Lower lobe of right lung (tissue), 2 donors: ENCODE measurements around the gene NPIPB2. TPM values are rescaled to one million over a fixed set of nuclear protein-coding genes. Genes with fewer than 3 reads are reported as not detected.

Experiments used
- ATAC-seq, 2 donors: fragments of 200-7000 bp; cut with Tn5 transposase; one replicate each; pipeline ENCODE4 v1.9.1; 2020 to 2022; ENCODE audit warnings: mild to moderate bottlenecking in 2 of 2, moderate library complexity in 2 of 2
- DNase-seq: peaks from one replicate; pipeline ENCODE4 v3.0.0-alpha.2; 2020
- H3K27ac ChIP-seq: fragments of 200-600 bp; one replicate; pipeline ENCODE4 v1.8.0; 2022
- H3K27me3 ChIP-seq: fragments of 200-600 bp; one replicate; pipeline ENCODE4 v1.8.0; 2022; ENCODE audit warnings: low read depth
- H3K36me3 ChIP-seq: fragments of 200-600 bp; one replicate; pipeline ENCODE4 v1.8.0; 2022; ENCODE audit warnings: mild to moderate bottlenecking
- H3K4me1 ChIP-seq: fragments of 200-600 bp; one replicate; pipeline ENCODE4 v1.8.0; 2022
- H3K4me3 ChIP-seq: fragments of 200-600 bp; one replicate; pipeline ENCODE4 v1.8.0; 2022; ENCODE audit warnings: mild to moderate bottlenecking
- H3K9me3 ChIP-seq: fragments of 200-600 bp; one replicate; pipeline ENCODE4 v1.8.0; 2022
- CTCF ChIP-seq: fragments of 200-600 bp; IDR thresholded peaks from one replicate; pipeline ENCODE4 v1.8.0; 2022; ENCODE audit warnings: antibody characterized with exemption, mild to moderate bottlenecking
- intact Hi-C: fragments of 100-400 bp; cut with DNase I; formaldehyde crosslinking; loops from one replicate; pipeline ENCODE4 v1.11.0; 2022
- total RNA-seq: library from RNA; stranded (reverse); fragmentation: NEBNext Ultra II Directional; extraction: Animal tissue kit (Norgen Biotek cat#: 25700); gene quantifications from one replicate; pipeline ENCODE4 v1.2.1, GENCODE V29; 2021
- donor health status: DM: no; HTN: yes; CAD: no; lungs with severe emphysema.

NPIPB2 gene
- total RNA-seq, 1 donor from 2014 or later, result 5.6 TPM

- no peak for TF ChIP-seq CTCF
- DNase-seq (no peak), ATAC-seq (peak in 1 of 2 donors; percentile 27)
- H3K4me3 ChIP-seq, result no peak overlapping the region
- intact Hi-C loops, result no loop called here
- H3K27ac ChIP-seq, result no peak overlapping the region
- no peaks in the 10 kb centered on the region for H3K27me3 ChIP-seq
- H3K4me1 ChIP-seq, result peaks cover 43% of the 10 kb centered on the region
- no peaks in the 10 kb centered on the region for H3K9me3 ChIP-seq
- peaks cover 45% of the 10 kb centered on the region for H3K36me3 ChIP-seq
These were observed 45.2 kb downstream of the NPIPB2 start for GRCh38 chr16:11896486-11897176.

- ATAC-seq (no peak), DNase-seq (no peak)
- peaks cover 75% of the 10 kb centered on the region for H3K36me3 ChIP-seq
- H3K27me3 ChIP-seq, result no peaks in the 10 kb centered on the region
- intact Hi-C loops, result no loop called here
- peaks cover 13% of the 10 kb centered on the region for H3K4me1 ChIP-seq
- no peak overlapping the region for H3K4me3 ChIP-seq
- H3K27ac ChIP-seq, result no peak overlapping the region
- no peaks in the 10 kb centered on the region for H3K9me3 ChIP-seq
- TF ChIP-seq CTCF, result no peak
These were observed 48.3 kb downstream of the NPIPB2 start for GRCh38 chr16:11893571-11893970.

- intact Hi-C loops, result no loop called here
- no peak for DNase-seq
- H3K4me3 ChIP-seq, result no peak overlapping the region
- H3K9me3 ChIP-seq, result no peaks in the 10 kb centered on the region
- no peaks in the 10 kb centered on the region for H3K27me3 ChIP-seq
- H3K36me3 ChIP-seq, result peaks cover 84% of the 10 kb centered on the region
- ATAC-seq, result peak in 1 of 2 donors; percentile 20
- no peak overlapping the region for H3K27ac ChIP-seq
- TF ChIP-seq CTCF, result no peak
- peaks cover 5% of the 10 kb centered on the region for H3K4me1 ChIP-seq
These were observed 49.1 kb downstream of the NPIPB2 start for GRCh38 chr16:11892761-11893160.

- H3K27me3 ChIP-seq, result no peaks in the 10 kb centered on the region
- H3K4me3 ChIP-seq, result no peak overlapping the region
- TF ChIP-seq CTCF, result no peak
- H3K4me1 ChIP-seq, result peaks cover 5% of the 10 kb centered on the region
- ATAC-seq (no peak), DNase-seq (no peak)
- no peak overlapping the region for H3K27ac ChIP-seq
- peaks cover 100% of the 10 kb centered on the region for H3K36me3 ChIP-seq
- intact Hi-C loops, result no loop called here
- H3K9me3 ChIP-seq, result no peaks in the 10 kb centered on the region
These were observed 51.4 kb downstream of the NPIPB2 start for GRCh38 chr16:11890231-11890965.

GRCh38 chr16:11886881-11887280 is 55.0 kb downstream of the NPIPB2 start:
- Histone ChIP-seq H3K9me3 (no peaks in the 10 kb centered on the region), H3K4me3 (no peak overlapping the region), H3K27ac (no peak overlapping the region), H3K36me3 (peaks cover 100% of the 10 kb centered on the region), H3K4me1 (no peaks in the 10 kb centered on the region), H3K27me3 (no peaks in the 10 kb centered on the region)
- DNase-seq (no peak), ATAC-seq (no peak)
- intact Hi-C loops, result no loop called here
- no peak for TF ChIP-seq CTCF
